ENCODE data around the gene VCL.
"Not testable (repeated sequence)": the region's sequence is repeated elsewhere in the genome, so short reads cannot be mapped to it uniquely, and the experiment has no call there.

VCL gene

GRCh38 chr10:74039561-74040145 is 41.7 kb downstream of the VCL start:
- no peak for DNase-seq (ENCODE audit: low read depth)

- DNase-seq (ENCODE audit: low read depth): no peak
These were observed 42.5 kb downstream of the VCL start for GRCh38 chr10:74040200-74041126.

- no peak for DNase-seq (ENCODE audit: low read depth)
These were observed 46.5 kb downstream of the VCL start for GRCh38 chr10:74044419-74044818.

- DNase-seq (ENCODE audit: low read depth): no peak
These were observed 49.4 kb downstream of the VCL start for GRCh38 chr10:74047304-74047703.

GRCh38 chr10:74047871-74048270 is 50.0 kb downstream of the VCL start:
- no peak for DNase-seq (ENCODE audit: low read depth)

GRCh38 chr10:74048433-74048832 is 50.5 kb downstream of the VCL start:
- no peak for DNase-seq (ENCODE audit: low read depth)

- DNase-seq (ENCODE audit: low read depth): no peak
These were observed 52.0 kb downstream of the VCL start for GRCh38 chr10:74049955-74050354.

GRCh38 chr10:74050653-74051052 is 52.7 kb downstream of the VCL start:
- DNase-seq (ENCODE audit: low read depth): no peak

- no peak for DNase-seq (ENCODE audit: low read depth)
These were observed 53.9 kb downstream of the VCL start for GRCh38 chr10:74051736-74052342.

- DNase-seq (ENCODE audit: low read depth): no peak
These were observed 55.1 kb downstream of the VCL start for GRCh38 chr10:74052994-74053393.

- DNase-seq (ENCODE audit: low read depth): no peak
These were observed 57.6 kb downstream of the VCL start for GRCh38 chr10:74055383-74056049.

- DNase-seq (ENCODE audit: low read depth): no peak
These were observed 58.3 kb downstream of the VCL start for GRCh38 chr10:74056050-74056818.

GRCh38 chr10:74058071-74058470 is 60.2 kb downstream of the VCL start:
- no peak for DNase-seq (ENCODE audit: low read depth)

- no peak for DNase-seq (ENCODE audit: low read depth)
These were observed 60.7 kb downstream of the VCL start for GRCh38 chr10:74058658-74059057.

- no peak for DNase-seq (ENCODE audit: low read depth)
These were observed 63.2 kb downstream of the VCL start for GRCh38 chr10:74061104-74061503.

- not testable (repeated sequence) for DNase-seq (ENCODE audit: low read depth)
These were observed 64.1 kb downstream of the VCL start for GRCh38 chr10:74061978-74062377.

GRCh38 chr10:74063256-74063655 is 65.3 kb downstream of the VCL start:
- DNase-seq (ENCODE audit: low read depth): no peak

GRCh38 chr10:74067373-74068352 is 69.7 kb downstream of the VCL start:
- no peak for DNase-seq (ENCODE audit: low read depth)

- no peak for DNase-seq (ENCODE audit: low read depth)
These were observed 73.2 kb downstream of the VCL start for GRCh38 chr10:74071157-74071556.

GRCh38 chr10:74072503-74072902 is 74.6 kb downstream of the VCL start:
- DNase-seq (ENCODE audit: low read depth): no peak

GRCh38 chr10:74075906-74076305 is 78.0 kb downstream of the VCL start:
- DNase-seq (ENCODE audit: low read depth): no peak

Data from stimulated activated CD8-positive, alpha-beta memory T cell treated with anti-CD3 and anti-CD28 coated beads, Interleukin-15, amount 100 ng/mL, for 1 hour (primary cell).